Endodermal cell (in vitro differentiated cells): Measurements from ENCODE around the gene COL28A1. TPM values are rescaled to one million over a fixed set of nuclear protein-coding genes. Genes with fewer than 3 reads are reported as not detected.

Experiments used
- DNase-seq: peaks from one replicate; pipeline ENCODE4 v3.0.0-alpha.2; 2017
- H3K27ac ChIP-seq: 2 replicates; pipeline ENCODE4 v1.5.1; 2013; ENCODE audit warnings: mild to moderate bottlenecking, low read depth, low read length, moderate library complexity
- H3K27me3 ChIP-seq: 2 replicates; pipeline ENCODE4 v1.6.1; 2013; ENCODE audit warnings: mild to moderate bottlenecking, low read length, moderate library complexity; ENCODE audit not compliant: insufficient read depth, control insufficient read depth, poor library complexity, severe bottlenecking
- H3K36me3 ChIP-seq: 2 replicates; pipeline ENCODE4 v1.7.0; 2013; ENCODE audit warnings: mild to moderate bottlenecking, low read length, moderate library complexity; ENCODE audit not compliant: control insufficient read depth, insufficient read depth
- H3K4me1 ChIP-seq: one replicate; pipeline ENCODE4 v1.7.0; 2013; ENCODE audit warnings: low read length; ENCODE audit not compliant: control insufficient read depth, insufficient read depth
- H3K4me3 ChIP-seq: 2 replicates; pipeline ENCODE4 v1.5.1; 2013; ENCODE audit warnings: mild to moderate bottlenecking, low read length, moderate library complexity
- H3K9ac ChIP-seq: 2 replicates; pipeline ENCODE4 v1.6.1; 2013; ENCODE audit warnings: mild to moderate bottlenecking, low read length, moderate library complexity; ENCODE audit not compliant: poor library complexity, severe bottlenecking; ENCODE audit errors: extremely low read depth
- H3K9me3 ChIP-seq: 2 replicates; pipeline ENCODE4 v1.6.1; 2013; ENCODE audit warnings: mild to moderate bottlenecking, low read length, moderate library complexity; ENCODE audit not compliant: control insufficient read depth
- H3K27ac Mint-ChIP-seq: 2 replicates; pipeline ENCODE4 v1.8.0; 2020; ENCODE audit warnings: mixed read lengths
- H3K27me3 Mint-ChIP-seq: 2 replicates; pipeline ENCODE4 v1.8.0; 2021; ENCODE audit warnings: mild to moderate bottlenecking, mixed read lengths; ENCODE audit not compliant: insufficient read depth
- H3K36me3 Mint-ChIP-seq: 2 replicates; pipeline ENCODE4 v1.8.0; 2020; ENCODE audit warnings: low read depth, mixed read lengths
- H3K4me1 Mint-ChIP-seq: 2 replicates; pipeline ENCODE4 v1.8.0; 2020; ENCODE audit warnings: mixed read lengths
- H3K4me3 Mint-ChIP-seq: 2 replicates; pipeline ENCODE4 v1.8.0; 2020; ENCODE audit warnings: mild to moderate bottlenecking, moderate library complexity, mixed read lengths
- H3K9me3 Mint-ChIP-seq: 2 replicates; pipeline ENCODE4 v1.8.0; 2020; ENCODE audit warnings: mild to moderate bottlenecking, mixed read lengths
- CTCF ChIP-seq: fragments of 200-600 bp; sonication (generic); conservative IDR thresholded peaks from 2 replicates; pipeline ENCODE4 v1.5.0; 2021; ENCODE audit warnings: antibody characterized with exemption, mild to moderate bottlenecking
- WGBS, 2 experiments: methylation state at CpG; one replicate each; pipeline versions ENCODE4 v1.1.5 to v1.1.7; 2013; ENCODE audit warnings: missing lambda C conversion rate in 2 of 2, mixed read lengths in 1 of 2; ENCODE audit not compliant: insufficient coverage in 1 of 2, insufficient read length in 1 of 2; 5-methylcytosine and 5-hydroxymethylcytosine counted together
- total RNA-seq, 2 donors: library from RNA; stranded (reverse); fragmentation: NEBNext Ultra II Directional in 1 of 2; extraction: Animal tissue kit (Norgen Biotek cat#: 25700) in 1 of 2; gene quantifications; 2 replicates in 1 of 2; 3 replicates in 1 of 2; pipeline ENCODE4 v1.2.1, GENCODE V29; 2021

COL28A1 gene
- total RNA-seq, 2 donors from 2014 or later, result 0.44 to 1.2 TPM

- Histone ChIP-seq H3K9me3 (no peaks in the 10 kb centered on the region), H3K9ac (no peak overlapping the region), H3K27ac (no peak overlapping the region), H3K4me3 (no peak overlapping the region), H3K36me3 (no peaks in the 10 kb centered on the region), H3K4me1 (no peaks in the 10 kb centered on the region), H3K27me3 (no peaks in the 10 kb centered on the region)
- no peaks in the 10 kb centered on the region for H3K36me3 Mint-ChIP-seq
- peaks cover 11% of the 10 kb centered on the region for H3K4me1 Mint-ChIP-seq
- DNase-seq, result no peak
- no peak overlapping the region for H3K4me3 Mint-ChIP-seq
- H3K27me3 Mint-ChIP-seq, result peaks cover 8% of the 10 kb centered on the region
- H3K9me3 Mint-ChIP-seq, result no peaks in the 10 kb centered on the region
- H3K27ac Mint-ChIP-seq, result no peak overlapping the region
- 77% methylated on average over 1 of the region's 1 CpG; no CpG with 5 or more reads in 1 of the 2 experiments for WGBS, 2 experiments
- TF ChIP-seq CTCF, result no peak
Observed at GRCh38 chr7:7433811-7434210, 101.9 kb downstream of the COL28A1 start.

- H3K27ac Mint-ChIP-seq, result no peak overlapping the region
- TF ChIP-seq CTCF, result no peak
- peaks cover 11% of the 10 kb centered on the region for H3K4me1 Mint-ChIP-seq
- 95 to 100% methylated on average over 1 to 7 of the region's 7 CpGs for WGBS, 2 experiments
- H3K36me3 ChIP-seq, result no peaks in the 10 kb centered on the region
- no peaks in the 10 kb centered on the region for H3K9me3 ChIP-seq
- H3K9me3 Mint-ChIP-seq, result no peaks in the 10 kb centered on the region
- H3K27me3 Mint-ChIP-seq, result peaks cover 8% of the 10 kb centered on the region
- no peak for DNase-seq
- H3K4me3 ChIP-seq, result no peak overlapping the region
- no peaks in the 10 kb centered on the region for H3K4me1 ChIP-seq
- no peaks in the 10 kb centered on the region for H3K27me3 ChIP-seq
- no peaks in the 10 kb centered on the region for H3K36me3 Mint-ChIP-seq
- no peak overlapping the region for H3K27ac ChIP-seq
- H3K4me3 Mint-ChIP-seq, result no peak overlapping the region
- H3K9ac ChIP-seq, result no peak overlapping the region
Observed at GRCh38 chr7:7432979-7433378, 102.7 kb downstream of the COL28A1 start.

- H3K9me3 Mint-ChIP-seq, result no peaks in the 10 kb centered on the region
- TF ChIP-seq CTCF, result no peak
- H3K27ac Mint-ChIP-seq, result no peak overlapping the region
- H3K27me3 ChIP-seq, result peaks cover 17% of the 10 kb centered on the region
- H3K4me1 ChIP-seq, result peaks cover 3% of the 10 kb centered on the region
- no peak overlapping the region for H3K27ac ChIP-seq
- H3K36me3 Mint-ChIP-seq, result no peaks in the 10 kb centered on the region
- no peak for DNase-seq
- no peaks in the 10 kb centered on the region for H3K36me3 ChIP-seq
- no peak overlapping the region for H3K4me3 Mint-ChIP-seq
- H3K27me3 Mint-ChIP-seq, result peaks cover 20% of the 10 kb centered on the region
- H3K4me3 ChIP-seq, result no peak overlapping the region
- no peaks in the 10 kb centered on the region for H3K9me3 ChIP-seq
- 89 to 100% methylated on average over 2 to 4 of the region's 4 CpGs for WGBS, 2 experiments
- H3K4me1 Mint-ChIP-seq, result peaks cover 10% of the 10 kb centered on the region
- no peak overlapping the region for H3K9ac ChIP-seq
Observed at GRCh38 chr7:7428806-7429205, 106.9 kb downstream of the COL28A1 start.
